CD4-positive, alpha-beta memory T cell (primary cell): Measurements from ENCODE around the gene VASH1. TPM values are rescaled to one million over a fixed set of nuclear protein-coding genes. Genes with fewer than 3 reads are reported as not detected.

ENCODE experiments used
- CTCF ChIA-PET: fragments of 350-600 bp; sonication (Branson Sonifier 250); formaldehyde crosslinking; loops from one replicate; lab custom pipeline; 2021; ENCODE audit warnings: inconsistent platforms; ENCODE audit not compliant: partially characterized antibody; lab: Charles Lee
- POLR2A ChIA-PET: fragments of 350-600 bp; sonication (Branson Sonifier 250); formaldehyde crosslinking; loops from one replicate; lab custom pipeline; 2021; ENCODE audit not compliant: partially characterized antibody; lab: Charles Lee
- DNase-seq, 5 donors: peaks; one replicate each; pipeline versions ENCODE4 v3.0.0 to v3.0.0-alpha.2; 2020 to 2022; ENCODE audit warnings: mixed read lengths in 1 of 5
- H3K27ac ChIP-seq: one replicate; pipeline ENCODE4 v1.7.0; 2013; ENCODE audit warnings: low read depth, low read length
- H3K27me3 ChIP-seq: 2 replicates; pipeline ENCODE4 v1.7.0; 2013; ENCODE audit warnings: mild to moderate bottlenecking, low read length, moderate library complexity; ENCODE audit not compliant: insufficient read depth
- H3K36me3 ChIP-seq: 2 replicates; pipeline ENCODE4 v1.7.0; 2013; ENCODE audit warnings: mild to moderate bottlenecking, low read length, moderate library complexity; ENCODE audit not compliant: insufficient read depth
- H3K4me1 ChIP-seq: 2 replicates; pipeline ENCODE4 v1.7.0; 2013; ENCODE audit warnings: mild to moderate bottlenecking, low read length, moderate library complexity; ENCODE audit not compliant: insufficient read depth
- H3K4me3 ChIP-seq, 2 donors: one replicate each; pipeline ENCODE4 v1.7.0; 2013; ENCODE audit warnings: low read length in 2 of 2, mild to moderate bottlenecking in 1 of 2
- H3K9me3 ChIP-seq, 2 donors: one replicate each; pipeline ENCODE4 v1.7.0; 2013; ENCODE audit warnings: low read length in 2 of 2, control low read depth in 1 of 2; ENCODE audit not compliant: control insufficient read depth in 1 of 2
- H3K27ac Mint-ChIP-seq, 7 donors: one replicate each; pipeline ENCODE4 v1.8.0; 2020 to 2021; ENCODE audit warnings: mixed read lengths in 7 of 7, mild to moderate bottlenecking in 6 of 7, inconsistent platforms in 3 of 7, moderate library complexity in 3 of 7
- H3K27me3 Mint-ChIP-seq, 2 donors: one replicate each; pipeline ENCODE4 v1.8.0; 2020 to 2021; ENCODE audit warnings: mixed read lengths in 2 of 2
- H3K36me3 Mint-ChIP-seq, 2 donors: one replicate each; pipeline ENCODE4 v1.8.0; 2020 to 2021; ENCODE audit warnings: mixed read lengths in 2 of 2, inconsistent platforms in 1 of 2, mild to moderate bottlenecking in 1 of 2
- H3K4me1 Mint-ChIP-seq, 4 donors: one replicate each; pipeline ENCODE4 v1.8.0; 2020 to 2021; ENCODE audit warnings: mixed read lengths in 4 of 4, mild to moderate bottlenecking in 1 of 4
- H3K4me3 Mint-ChIP-seq, 8 donors: one replicate each; pipeline ENCODE4 v1.8.0; 2020 to 2021; ENCODE audit warnings: mixed read lengths in 8 of 8, mild to moderate bottlenecking in 7 of 8, moderate library complexity in 6 of 8, inconsistent platforms in 3 of 8
- H3K9me3 Mint-ChIP-seq, 8 donors: one replicate each; pipeline ENCODE4 v1.8.0; 2020 to 2021; ENCODE audit warnings: mixed read lengths in 8 of 8, mild to moderate bottlenecking in 5 of 8, inconsistent platforms in 3 of 8, moderate library complexity in 1 of 8
- intact Hi-C: fragments of 100-400 bp; cut with micrococcal nuclease; formaldehyde crosslinking; loops from one replicate; pipeline ENCODE4 v1.15.1; 2023
- polyA plus RNA-seq, 2 donors: library from polyadenylated mRNA; unstranded; fragments of 300-500 nt; fragmentation: Illumina TruSeq; gene quantifications; one replicate each; pipeline ENCODE4 v1.2.3, GENCODE V29; 2021
- total RNA-seq, 2 experiments: library from RNA; stranded (reverse); gene quantifications; one replicate each; pipeline ENCODE4 v1.2.3, GENCODE V29; 2021

The VASH1 gene
- total and polyA plus RNA-seq, 4 experiments from 2014 or later: 0.59 to 12.6 (median 5.6) TPM

DNA sequence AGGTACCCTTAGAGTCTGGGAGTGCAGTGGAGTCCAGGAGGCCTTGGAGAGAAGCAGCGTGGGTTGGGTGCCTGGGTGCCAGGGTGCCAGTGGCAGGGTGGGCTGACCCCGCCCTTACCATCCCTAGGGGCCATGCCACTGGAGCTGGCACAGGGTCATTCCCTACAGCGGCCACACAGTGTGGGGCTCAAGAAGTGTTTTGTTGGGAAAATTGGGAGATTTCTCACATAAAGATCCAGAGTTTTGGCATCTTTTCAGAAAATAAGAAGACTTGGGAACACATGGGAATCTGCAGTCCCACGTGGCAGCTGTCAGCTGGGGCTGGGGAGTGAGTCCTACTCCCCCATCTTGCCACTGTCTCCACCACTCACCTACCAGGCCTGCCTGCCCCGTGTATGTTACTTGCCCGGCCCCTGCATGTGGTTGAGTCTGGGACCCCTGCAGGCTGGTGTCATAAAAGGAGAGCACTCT lies 4.2 kb downstream of the VASH1 start:
- DNase-seq: no peak

DNA sequence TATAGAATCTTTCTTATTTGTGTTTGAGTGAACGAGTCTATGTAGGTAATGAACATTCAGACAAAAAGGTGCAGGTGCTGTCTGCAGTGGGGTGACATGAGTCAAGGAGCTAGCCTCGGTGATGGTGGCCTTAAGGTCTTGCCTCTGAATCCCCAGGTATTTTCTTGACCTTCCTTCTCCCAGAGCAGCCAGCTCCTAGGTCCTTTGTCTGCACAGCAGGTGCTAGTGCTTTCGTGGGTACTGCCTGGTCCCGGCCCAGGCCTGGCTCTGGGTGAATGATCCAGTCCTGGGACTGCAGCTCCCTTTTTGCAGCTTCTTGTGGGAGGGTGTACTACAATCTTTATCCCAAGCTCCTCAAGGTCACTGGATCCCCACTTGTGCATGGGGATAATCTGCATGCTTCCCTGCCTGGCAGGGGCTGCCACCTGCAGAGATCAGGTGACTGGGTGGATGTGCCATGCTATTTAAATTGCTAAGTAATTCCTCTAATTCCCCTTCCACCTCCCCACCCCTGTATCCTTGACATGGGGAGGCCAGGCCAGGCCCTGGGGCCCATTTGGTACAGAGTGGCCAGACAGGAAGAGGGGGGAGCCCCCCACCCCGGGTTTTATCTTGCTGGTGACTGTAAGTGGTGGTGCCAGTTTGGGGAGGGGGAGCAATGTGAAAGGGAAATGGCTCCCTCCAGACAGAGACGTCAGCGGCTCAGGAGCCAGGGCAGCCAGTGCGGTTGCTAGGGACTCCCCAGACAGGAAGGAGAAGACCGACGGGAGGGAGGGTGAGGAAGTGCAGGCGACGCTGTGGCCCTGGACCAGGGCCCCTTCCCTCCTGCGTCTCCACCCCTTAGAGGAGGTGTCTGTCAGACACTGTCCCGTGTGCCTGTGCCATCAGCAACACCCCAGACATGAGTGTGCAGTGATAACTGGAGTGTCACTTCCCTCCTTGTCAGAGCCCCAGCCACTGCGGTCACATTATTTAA lies 6.7 kb downstream of the VASH1 start:
- peak overlapping the region in 1 of 2 donors; percentile 2 for H3K4me3 ChIP-seq

More for the DNA sequence above, 4.2 kb downstream of the VASH1 start:
- H3K36me3 Mint-ChIP-seq: no peaks in the 10 kb centered on the region
- Histone ChIP-seq H3K27me3 (no peaks in the 10 kb centered on the region), H3K27ac (no peak overlapping the region), H3K36me3 (no peaks in the 10 kb centered on the region), H3K4me3 (no peak overlapping the region), H3K4me1 (peaks cover 49% of the 10 kb centered on the region), H3K9me3 (no peaks in the 10 kb centered on the region)
- peaks cover 16 to 64% (median 27%) of the 10 kb centered on the region in 4 donors for H3K4me1 Mint-ChIP-seq
- H3K27me3 Mint-ChIP-seq: peaks cover 0 to 6% of the 10 kb centered on the region in 2 donors
- intact Hi-C loops: no loop called here
- H3K9me3 Mint-ChIP-seq: no peaks in the 10 kb centered on the region
- H3K4me3 Mint-ChIP-seq: peak overlapping the region in 1 of 8 donors; percentile 54
- POLR2A ChIA-PET: interaction anchor here (1.3 kb wide), 2 partner anchors 18 to 196 kb away, joined by 4 read pairs; no protein-coding TSS in a partner anchor
- CTCF ChIA-PET: interaction anchor here (1.5 to 3.7 kb wide), 3 partner anchors 9 to 46 kb away, joined by 3 to 22 read pairs (median 4); no protein-coding TSS in a partner anchor
- H3K27ac Mint-ChIP-seq: peak overlapping the region in 6 of 7 donors; percentile 38 to 94 (median 74)

DNA sequence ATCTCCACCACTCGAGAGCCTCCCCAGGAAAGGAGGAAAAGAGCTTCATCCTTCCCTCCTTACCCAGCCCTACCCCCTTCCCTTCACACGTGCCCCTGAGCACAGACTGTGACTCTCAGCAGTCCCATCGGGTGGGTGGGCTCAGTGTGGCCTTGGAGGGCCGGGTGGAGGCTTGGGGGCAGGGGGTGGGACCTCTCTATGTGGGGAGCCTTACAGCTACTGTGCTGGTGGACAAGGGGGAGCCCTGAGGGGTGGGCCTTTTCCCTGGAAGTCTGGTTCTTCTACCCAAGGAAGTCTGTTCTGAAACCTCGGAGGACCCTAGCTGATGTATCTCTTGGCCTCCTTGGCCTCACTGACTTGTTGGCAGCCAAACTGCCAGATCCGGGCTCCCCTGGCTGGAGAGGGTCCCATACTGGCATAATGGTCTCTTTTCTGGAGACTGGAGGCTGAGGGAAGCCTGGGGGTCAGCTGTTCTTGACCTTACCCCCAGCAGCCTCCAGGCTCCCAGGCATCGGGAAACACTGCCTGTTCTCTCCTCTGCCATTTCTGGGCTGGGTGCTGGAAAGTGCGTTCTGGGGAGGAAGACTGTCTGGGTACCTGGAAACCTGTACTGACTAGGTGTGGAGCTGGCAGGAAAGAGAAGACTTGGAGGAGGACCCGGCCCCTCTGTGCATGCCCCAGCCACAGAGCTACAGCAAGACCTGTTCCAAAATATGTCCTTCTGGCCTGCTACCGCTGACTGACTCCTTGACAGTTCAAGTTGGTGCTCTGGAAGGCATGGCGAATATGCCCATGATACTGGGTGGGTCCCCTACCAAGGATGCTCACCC lies 7.6 kb downstream of the VASH1 start:
- Mint-ChIP-seq H3K27ac (peak overlapping the region; percentile 41 to 94 (median 94)), H3K4me1 (peaks cover 9 to 40% (median 14%) of the 10 kb centered on the region in 4 donors), H3K4me3 (peak overlapping the region in 5 of 8 donors; percentile 57 to 69 (median 60)), H3K27me3 (no peaks in the 10 kb centered on the region), H3K9me3 (no peaks in the 10 kb centered on the region), H3K36me3 (no peaks in the 10 kb centered on the region)
- POLR2A ChIA-PET: interaction anchor here (0.7 to 1.9 kb wide), 8 partner anchors 8 to 355 kb away, joined by 3 to 9 read pairs (median 4); partner anchors contain the start of gene ANGEL1
- DNase-seq: no peak
- peak overlapping the region in 1 of 2 donors; percentile 2 for H3K4me3 ChIP-seq
- CTCF ChIA-PET: interaction anchor here (0.6 to 4.0 kb wide), 6 partner anchors 14 to 355 kb away, joined by 3 to 30 read pairs (median 9); no protein-coding TSS in a partner anchor
- H3K4me1 ChIP-seq: peaks cover 29% of the 10 kb centered on the region
- peak overlapping the region; percentile 75 for H3K27ac ChIP-seq
- H3K27me3 ChIP-seq: no peaks in the 10 kb centered on the region
- intact Hi-C loops: no loop called here
- no peaks in the 10 kb centered on the region for H3K9me3 ChIP-seq
- no peaks in the 10 kb centered on the region for H3K36me3 ChIP-seq

More for the DNA sequence above, 6.7 kb downstream of the VASH1 start:
- Histone ChIP-seq H3K4me1 (peaks cover 33% of the 10 kb centered on the region), H3K9me3 (no peaks in the 10 kb centered on the region), H3K27me3 (no peaks in the 10 kb centered on the region), H3K36me3 (no peaks in the 10 kb centered on the region), H3K27ac (peak overlapping the region; percentile 75)
- Mint-ChIP-seq H3K9me3 (no peaks in the 10 kb centered on the region), H3K27ac (peak overlapping the region; percentile 74 to 94 (median 94)), H3K36me3 (no peaks in the 10 kb centered on the region), H3K27me3 (peaks cover 0 to 1% of the 10 kb centered on the region in 2 donors), H3K4me3 (peak overlapping the region in 6 of 8 donors; percentile 16 to 69 (median 60)), H3K4me1 (peaks cover 11 to 49% (median 17%) of the 10 kb centered on the region in 4 donors)
- ChIA-PET POLR2A (interaction anchor here (0.7 to 1.9 kb wide), 7 partner anchors 8 to 356 kb away, joined by 3 to 9 read pairs (median 4); partner anchors contain the start of gene ANGEL1), CTCF (interaction anchor here (0.6 to 3.7 kb wide), 6 partner anchors 9 to 356 kb away, joined by 3 to 22 read pairs (median 4); no protein-coding TSS in a partner anchor)
- intact Hi-C loops: no loop called here
- peak; percentile 16 to 96 (median 81) for DNase-seq

DNA sequence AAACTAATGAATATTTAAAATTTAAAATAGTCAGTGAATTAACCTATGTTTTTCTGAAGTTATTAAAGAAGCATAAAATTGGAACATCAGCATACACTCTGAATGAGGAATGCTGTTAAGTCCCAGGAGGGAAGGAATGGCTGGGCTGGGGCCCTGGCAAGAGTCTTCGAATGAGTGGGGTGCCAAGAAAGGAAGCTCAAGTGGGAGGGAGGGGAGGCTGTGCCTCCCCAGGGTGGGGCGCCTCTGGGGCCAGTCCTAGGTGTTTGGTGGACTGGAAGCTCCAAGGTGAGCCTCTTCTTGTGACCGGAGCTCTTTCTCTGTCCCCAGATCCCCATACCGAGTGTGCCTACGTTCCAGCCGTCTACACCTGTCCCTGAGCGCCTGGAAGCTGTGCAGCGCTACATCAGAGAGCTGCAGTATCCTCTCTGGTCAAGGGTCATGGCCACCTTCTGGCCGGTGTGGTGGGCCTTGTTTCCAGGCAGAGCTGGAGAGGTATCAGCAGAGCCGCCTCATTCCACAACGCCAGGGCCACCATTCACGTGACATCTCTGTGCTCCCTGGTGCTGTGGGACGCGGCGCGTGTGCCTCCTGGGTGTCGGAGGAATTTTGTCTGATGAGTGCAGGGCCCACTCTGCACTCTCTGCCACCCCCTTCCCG lies 8.5 kb downstream of the VASH1 start:
- Histone ChIP-seq H3K27ac (no peak overlapping the region), H3K9me3 (no peaks in the 10 kb centered on the region), H3K4me3 (no peak overlapping the region), H3K4me1 (peaks cover 26% of the 10 kb centered on the region), H3K27me3 (no peaks in the 10 kb centered on the region), H3K36me3 (no peaks in the 10 kb centered on the region)
- Mint-ChIP-seq H3K4me1 (peaks cover 7 to 33% (median 14%) of the 10 kb centered on the region in 4 donors), H3K36me3 (no peaks in the 10 kb centered on the region), H3K27me3 (no peaks in the 10 kb centered on the region), H3K27ac (peak overlapping the region in 5 of 7 donors; percentile 63 to 94 (median 88)), H3K9me3 (no peaks in the 10 kb centered on the region), H3K4me3 (no peak overlapping the region)
- CTCF ChIA-PET: interaction anchor here (1.4 to 4.0 kb wide), 3 partner anchors 13 to 60 kb away, joined by 6 to 30 read pairs (median 12); no protein-coding TSS in a partner anchor
- POLR2A ChIA-PET: interaction anchor here (1.2 to 1.9 kb wide), 3 partner anchors 10 to 43 kb away, joined by 4 to 9 read pairs (median 8); partner anchors contain the start of gene ANGEL1
- intact Hi-C loops: no loop called here
- DNase-seq: no peak

DNA sequence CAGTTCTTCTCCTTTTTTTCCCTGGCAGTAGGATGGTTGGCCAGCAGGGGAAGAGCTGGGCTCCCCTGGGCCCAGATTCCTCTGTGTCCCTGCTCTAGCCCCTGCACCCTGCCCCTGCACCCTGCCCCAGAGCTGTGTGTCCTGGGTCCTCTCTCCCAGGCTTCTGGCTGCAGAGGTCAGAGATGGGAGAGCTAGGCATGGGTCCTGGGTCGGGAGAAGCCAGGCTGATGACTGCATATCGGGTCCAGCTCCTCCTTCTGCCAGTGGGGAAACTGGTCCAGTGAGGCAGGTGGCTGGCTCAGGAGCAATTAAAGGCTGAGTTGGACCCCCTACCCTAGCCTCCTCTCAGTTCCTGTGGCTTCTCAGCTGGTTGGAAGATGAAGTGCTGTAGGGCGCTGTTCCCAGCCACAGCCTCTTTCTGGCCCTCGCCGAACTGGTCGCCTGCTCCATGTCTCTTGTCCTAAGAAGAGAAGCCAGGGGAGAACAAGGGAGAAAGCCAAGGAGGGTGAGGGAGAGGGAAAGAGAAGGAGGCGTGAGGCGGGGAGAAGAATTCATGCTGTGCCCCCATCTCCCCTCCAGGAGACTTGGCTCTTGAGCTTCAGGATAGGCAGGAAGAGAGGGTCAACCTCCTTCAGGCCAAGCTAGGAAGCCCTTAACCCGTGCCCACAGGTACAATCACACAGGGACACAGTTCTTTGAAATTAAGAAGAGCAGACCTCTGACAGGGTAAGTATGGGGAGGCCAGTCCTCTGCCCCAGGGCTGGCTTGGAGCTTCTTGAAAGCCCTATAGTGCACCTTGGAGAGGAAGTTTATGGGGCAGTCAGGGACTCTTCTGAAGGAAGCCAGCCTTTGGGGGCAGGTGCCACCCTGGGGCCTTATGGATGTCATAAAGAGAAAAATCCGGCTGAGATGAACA lies 9.5 kb downstream of the VASH1 start:
- H3K27ac ChIP-seq: no peak overlapping the region
- DNase-seq: no peak
- H3K27me3 Mint-ChIP-seq: no peaks in the 10 kb centered on the region
- peaks cover 26% of the 10 kb centered on the region for H3K4me1 ChIP-seq
- no peak overlapping the region for H3K4me3 ChIP-seq
- ChIA-PET POLR2A (no interaction called here), CTCF (interaction anchor here (3.0 to 4.0 kb wide), 2 partner anchors 12 to 61 kb away, joined by 12 to 30 read pairs; no protein-coding TSS in a partner anchor)
- H3K36me3 Mint-ChIP-seq: no peaks in the 10 kb centered on the region
- no peaks in the 10 kb centered on the region for H3K27me3 ChIP-seq
- H3K9me3 ChIP-seq: no peaks in the 10 kb centered on the region
- no peaks in the 10 kb centered on the region for H3K36me3 ChIP-seq
- H3K9me3 Mint-ChIP-seq: no peaks in the 10 kb centered on the region
- peaks cover 7 to 26% (median 15%) of the 10 kb centered on the region in 4 donors for H3K4me1 Mint-ChIP-seq
- peak overlapping the region in 2 of 7 donors; percentile 63 to 73 for H3K27ac Mint-ChIP-seq
- intact Hi-C loops: no loop called here
- H3K4me3 Mint-ChIP-seq: no peak overlapping the region
